Aortic smooth muscle cell (primary cell): ENCODE measurements around the gene DDR2. TPM values are rescaled to one million over a fixed set of nuclear protein-coding genes. Genes with fewer than 3 reads are reported as not detected.

Experiments used
- total RNA-seq: library from RNA; depleted of rRNA; stranded (reverse); fragments of >200 nt; gene quantifications from 2 replicates; pipeline ENCODE4 v1.2.3, GENCODE V29; 2014

DDR2 gene
- 178 and 197 TPM in 2 replicates for total RNA-seq

DNA sequence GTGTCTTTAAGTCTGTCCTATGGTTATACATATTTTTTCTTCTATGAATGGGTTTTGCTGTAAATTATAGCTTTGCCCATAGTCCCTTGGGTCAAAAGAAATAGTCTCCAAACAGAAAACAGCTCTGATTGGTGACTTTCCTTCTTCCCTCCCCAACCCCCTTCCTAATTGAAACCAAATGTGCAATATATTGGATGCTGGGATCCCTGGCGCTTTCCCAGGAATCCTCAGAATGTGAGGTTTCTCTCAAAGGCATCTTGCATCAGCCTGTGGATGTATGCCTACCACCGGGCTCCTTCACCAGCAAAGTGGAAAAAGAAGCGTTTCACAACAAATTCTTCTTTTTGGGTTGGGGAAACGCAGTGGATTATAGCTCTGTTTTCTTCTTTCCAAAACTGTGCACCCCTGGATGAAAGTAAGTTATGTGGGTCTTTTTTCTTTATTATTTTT, at the start of gene DDR2:
TSS of gene DDR2 (plus strand) at position 248 of the 450 bp plus-strand sequence. CDS start 86,600 bp downstream, outside the sequence.

DNA sequence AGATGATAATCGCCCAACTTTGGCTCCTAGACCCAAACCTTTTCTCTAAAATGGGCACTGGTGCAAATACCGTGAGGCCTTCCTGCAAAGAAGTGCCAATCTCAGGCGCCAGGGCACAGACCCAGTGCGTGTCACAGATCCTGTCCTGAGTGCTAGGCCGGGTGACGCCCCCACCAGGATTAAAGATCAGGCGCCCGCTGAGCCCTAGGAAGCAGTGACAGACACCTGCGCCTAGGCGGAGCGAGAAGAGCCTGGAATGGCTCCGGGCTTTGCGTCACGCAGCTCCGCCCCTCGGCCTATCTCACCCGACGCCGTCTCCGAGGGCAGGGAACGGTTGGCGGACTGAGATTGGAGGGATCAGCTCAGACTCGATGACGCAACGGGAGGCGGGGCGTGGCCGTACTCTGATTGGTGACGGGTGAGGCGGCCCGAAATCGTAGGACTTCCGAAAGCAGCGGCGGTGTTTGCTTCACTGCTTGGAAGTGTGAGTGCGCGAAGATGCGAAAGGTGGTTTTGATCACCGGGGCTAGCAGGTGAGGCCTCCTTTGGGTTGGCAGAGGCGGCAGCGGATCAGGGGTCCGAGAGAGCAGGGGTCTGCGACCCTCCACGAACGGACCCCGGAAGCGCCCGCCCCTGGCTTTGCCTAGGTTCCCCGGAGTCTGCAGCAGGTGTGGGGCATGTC, 158.2 kb downstream of the DDR2 start, which contains the start of gene HSD17B7:
TSS of gene HSD17B7 (plus strand) at position 400 of the 682 bp plus-strand sequence. CDS start at position 499, 99 bp downstream.

Other genes with a start within 250 kb of the DDR2 start
- not detected in 2 replicates for gene SH2D1B, start 220.3 kb upstream of the DDR2 start, total RNA-seq
- gene UHMK1, start 134.6 kb upstream of the DDR2 start, total RNA-seq: 64.0 and 74.4 TPM in 2 replicates
- 118 and 132 TPM in 2 replicates for gene UAP1, start 70.7 kb upstream of the DDR2 start, total RNA-seq
- 16.5 and 16.8 TPM in 2 replicates for gene HSD17B7, start 158.2 kb downstream of the DDR2 start, total RNA-seq
- 1.5 and 2.6 TPM in 2 replicates for gene CCDC190, start 228.7 kb downstream of the DDR2 start, total RNA-seq